Liver (tissue), 9 donors: ENCODE data around the gene PDLIM1. TPM values are rescaled to one million over a fixed set of nuclear protein-coding genes. Genes with fewer than 3 reads are reported as not detected.
A peak's percentile ranks its signal among the peaks of the same experiment; 100 is the strongest.
"Not testable (repeated sequence)": the region's sequence is repeated elsewhere in the genome, so short reads cannot be mapped to it uniquely, and the experiment has no call there.

Source experiments
- DNase-seq: peaks from one replicate; pipeline ENCODE4 v3.0.0-alpha.2; 2017; ENCODE audit warnings: low spot score
- H3K27ac ChIP-seq, 2 donors: one replicate each; pipeline ENCODE4 v1.7.0; 2013; ENCODE audit warnings: inconsistent platforms in 2 of 2, low read length in 2 of 2, control low read depth in 1 of 2, low read depth in 1 of 2, mild to moderate bottlenecking in 1 of 2
- H3K27me3 ChIP-seq, 4 donors: one replicate each; pipeline versions ENCODE4 v1.6.1 to v1.7.0; 2013; ENCODE audit warnings: low read length in 3 of 4, inconsistent platforms in 1 of 4, mild to moderate bottlenecking in 1 of 4, moderate library complexity in 1 of 4; ENCODE audit not compliant: control insufficient read depth in 4 of 4, insufficient read depth in 4 of 4
- H3K36me3 ChIP-seq, 4 donors: one replicate each; pipeline versions ENCODE4 v1.6.1 to v1.7.0; 2013; ENCODE audit warnings: low read length in 3 of 4, mild to moderate bottlenecking in 3 of 4, low read depth in 1 of 4, moderate library complexity in 1 of 4; ENCODE audit not compliant: control insufficient read depth in 4 of 4, insufficient read depth in 3 of 4
- H3K4me1 ChIP-seq, 4 donors: one replicate each; pipeline versions ENCODE4 v1.6.1 to v1.7.0; 2013; ENCODE audit warnings: low read length in 3 of 4, mild to moderate bottlenecking in 3 of 4, moderate library complexity in 1 of 4; ENCODE audit not compliant: control insufficient read depth in 4 of 4, insufficient read depth in 4 of 4
- H3K4me3 ChIP-seq, 3 donors: one replicate each; pipeline versions ENCODE4 v1.6.1 to v1.7.0; 2013; ENCODE audit warnings: low read length in 3 of 3, control low read depth in 1 of 3, low read depth in 1 of 3, mild to moderate bottlenecking in 1 of 3
- H3K9ac ChIP-seq, 2 donors: one replicate each; pipeline ENCODE4 v1.7.0; 2013; ENCODE audit warnings: low read length in 2 of 2, mild to moderate bottlenecking in 2 of 2, moderate library complexity in 2 of 2, control low read depth in 1 of 2, low read depth in 1 of 2
- H3K9me3 ChIP-seq, 4 donors: one replicate each; pipeline versions ENCODE4 v1.6.1 to v1.7.0; 2013; ENCODE audit warnings: low read length in 3 of 4; ENCODE audit not compliant: control insufficient read depth in 4 of 4
- EGR1 ChIP-seq, 2 donors: IDR thresholded peaks; 2 replicates each; pipeline ENCODE4 v1.6.1; 2016 to 2018; ENCODE audit warnings: antibody characterized with exemption in 2 of 2, low read depth in 2 of 2
- FOXA1 ChIP-seq: IDR thresholded peaks from 2 replicates; pipeline ENCODE4 v1.6.1; 2016; ENCODE audit warnings: antibody characterized with exemption
- FOXA2 ChIP-seq: IDR thresholded peaks from 2 replicates; pipeline ENCODE4 v1.6.1; 2016; ENCODE audit warnings: antibody characterized with exemption
- GABPA ChIP-seq, 2 donors: IDR thresholded peaks in 1 of 2; conservative IDR thresholded peaks in 1 of 2; 2 replicates each; pipeline ENCODE4 v1.6.1; 2016; ENCODE audit warnings: antibody characterized with exemption in 2 of 2, mild to moderate bottlenecking in 1 of 2, moderate library complexity in 1 of 2
- HNF4A ChIP-seq, 2 donors: conservative IDR thresholded peaks; 2 replicates each; pipeline ENCODE4 v1.6.1; 2016; ENCODE audit warnings: antibody characterized with exemption in 2 of 2, mild to moderate bottlenecking in 2 of 2
- HNF4G ChIP-seq: IDR thresholded peaks from 2 replicates; pipeline ENCODE4 v1.6.1; 2016; ENCODE audit warnings: antibody characterized with exemption
- JUND ChIP-seq, 2 donors: IDR thresholded peaks; 2 replicates each; pipeline ENCODE4 v1.6.1; 2016; ENCODE audit warnings: antibody characterized with exemption in 2 of 2
- NR2F2 ChIP-seq: IDR thresholded peaks from 2 replicates; pipeline ENCODE4 v1.6.1; 2016; ENCODE audit warnings: antibody characterized with exemption
- RAD21 ChIP-seq, 2 donors: IDR thresholded peaks; 2 replicates each; pipeline ENCODE4 v1.6.1; 2016; ENCODE audit warnings: antibody characterized with exemption in 2 of 2, mild to moderate bottlenecking in 2 of 2
- RXRA ChIP-seq, 2 donors: IDR thresholded peaks; 2 replicates each; pipeline ENCODE4 v1.6.1; 2017 to 2018; ENCODE audit warnings: antibody characterized with exemption in 2 of 2, mild to moderate bottlenecking in 1 of 2
- SP1 ChIP-seq: IDR thresholded peaks from 2 replicates; pipeline ENCODE4 v1.6.1; 2018; ENCODE audit warnings: antibody characterized with exemption, mild to moderate bottlenecking
- TAF1 ChIP-seq: conservative IDR thresholded peaks from 2 replicates; pipeline ENCODE4 v1.6.1; 2016; ENCODE audit warnings: antibody characterized with exemption, mild to moderate bottlenecking
- YY1 ChIP-seq: IDR thresholded peaks from 2 replicates; pipeline ENCODE4 v1.6.1; 2016; ENCODE audit warnings: antibody characterized with exemption, mild to moderate bottlenecking
- WGBS: extraction: QIAGEN DNeasy Blood & Tissue Kit; methylation state at CpG from one replicate; pipeline ENCODE4 v1.1.7; 2013; 5-methylcytosine and 5-hydroxymethylcytosine counted together
- polyA plus RNA-seq, 2 donors: library from polyadenylated mRNA; stranded (reverse) in 1 of 2; unstranded in 1 of 2; fragments of 200-250 nt in 1 of 2; fragments of >200 nt in 1 of 2; fragmentation: Nextera tagmentation in 1 of 2; extraction: Ambion mirVana in 1 of 2; gene quantifications; one replicate each; pipeline versions ENCODE4 v1.2.1 to v1.2.3, GENCODE V29; 2013 to 2015
- total RNA-seq, 2 donors: library from RNA; depleted of rRNA; stranded (reverse); fragments of >200 nt; gene quantifications; one replicate each; pipeline ENCODE4 v1.2.3, GENCODE V29; 2014
- TF ChIP-seq, protein P1 (sequence below): IDR thresholded peaks from 2 replicates; pipeline ENCODE4 v1.6.1; 2016; ENCODE audit warnings: antibody characterized with exemption
- TF ChIP-seq, protein P2 (sequence below): fragments of 150-350 bp; IDR thresholded peaks from 2 replicates; pipeline ENCODE4 v1.5.1; 2017; ENCODE audit warnings: improper control_type of control experiment, low read depth, low read length; ENCODE audit not compliant: missing input control
- TF ChIP-seq, protein P3 (sequence below): IDR thresholded peaks from 2 replicates; pipeline ENCODE4 v1.6.1; 2016; ENCODE audit warnings: antibody characterized with exemption
- TF ChIP-seq, protein P4 (sequence below): IDR thresholded peaks from 2 replicates; pipeline ENCODE4 v1.6.1; 2016; ENCODE audit warnings: antibody characterized with exemption
- TF ChIP-seq, protein P5 (sequence below): IDR thresholded peaks from 2 replicates; pipeline ENCODE4 v1.6.1; 2016; ENCODE audit warnings: antibody characterized with exemption, mild to moderate bottlenecking
- donor health status: healthy.
- donor health status: healthy.
- donor health status: healthy.
- donor health status: healthy.
- donor health status: healthy.

The PDLIM1 gene
- total and polyA plus RNA-seq, 4 donors, result 16.8 to 73.4 (median 44.5) TPM

DNA sequence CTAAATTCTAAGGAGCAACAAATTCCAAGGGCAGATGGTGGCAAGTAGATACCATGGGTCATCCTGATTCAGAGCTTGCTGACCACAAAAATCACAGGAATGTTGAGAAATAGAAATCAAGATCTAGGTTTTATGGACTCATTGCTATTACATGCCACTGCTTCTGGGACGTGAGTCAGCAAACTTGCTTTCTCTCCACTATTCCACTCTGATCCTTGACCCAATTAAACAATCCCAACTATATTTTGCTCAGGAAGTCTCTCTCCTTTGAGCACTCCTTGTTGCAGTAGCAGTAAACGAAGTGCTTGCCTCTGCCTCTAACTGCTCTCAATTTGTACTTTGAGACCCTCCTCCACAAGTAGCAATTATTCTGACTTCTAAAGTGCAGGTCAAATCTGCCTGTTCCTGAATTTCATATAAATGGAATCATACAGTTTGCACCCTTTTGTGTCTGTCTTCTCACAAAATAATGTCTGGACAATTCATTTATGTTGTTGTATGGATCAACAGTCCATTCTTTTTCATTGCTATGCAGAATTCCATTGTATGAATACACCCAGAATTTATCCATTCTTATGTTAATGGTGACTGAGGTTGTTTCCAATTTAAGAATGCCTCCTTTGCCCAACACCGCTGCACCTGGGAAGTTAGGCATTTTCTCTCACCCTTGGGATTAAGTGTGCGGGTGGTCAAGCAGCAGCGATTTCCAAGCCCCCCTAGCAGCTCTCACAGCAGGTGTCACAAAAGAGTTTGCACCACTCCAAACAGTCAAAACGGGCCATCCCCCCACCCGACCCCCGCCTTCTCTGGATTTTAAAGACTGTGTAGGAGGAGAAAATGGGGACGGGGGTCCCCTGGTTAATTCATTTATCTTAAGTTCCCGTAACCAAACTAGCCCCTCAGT, 60.8 kb downstream of the PDLIM1 start:
- H3K27me3 ChIP-seq, result no peaks in the 10 kb centered on the region
- peak overlapping the region in 2 of 3 donors; percentile 30 to 54 for H3K4me3 ChIP-seq
- no peak for DNase-seq
- H3K9ac ChIP-seq, result no peak overlapping the region
- no peak overlapping the region for H3K27ac ChIP-seq
- peaks cover 0 to 10% (median 2%) of the 10 kb centered on the region in 4 donors for H3K36me3 ChIP-seq
- H3K4me1 ChIP-seq, result peaks cover 0 to 7% (median 0%) of the 10 kb centered on the region in 4 donors
- TF ChIP-seq, protein P1, sequence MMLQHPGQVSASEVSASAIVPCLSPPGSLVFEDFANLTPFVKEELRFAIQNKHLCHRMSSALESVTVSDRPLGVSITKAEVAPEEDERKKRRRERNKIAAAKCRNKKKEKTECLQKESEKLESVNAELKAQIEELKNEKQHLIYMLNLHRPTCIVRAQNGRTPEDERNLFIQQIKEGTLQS, result no peak
- TF ChIP-seq RXRA (IDR thresholded peaks at IDR 0.05), result no peak
- no peak for TF ChIP-seq FOXA2
- no peak for TF ChIP-seq HNF4G
- TF ChIP-seq, protein P2, sequence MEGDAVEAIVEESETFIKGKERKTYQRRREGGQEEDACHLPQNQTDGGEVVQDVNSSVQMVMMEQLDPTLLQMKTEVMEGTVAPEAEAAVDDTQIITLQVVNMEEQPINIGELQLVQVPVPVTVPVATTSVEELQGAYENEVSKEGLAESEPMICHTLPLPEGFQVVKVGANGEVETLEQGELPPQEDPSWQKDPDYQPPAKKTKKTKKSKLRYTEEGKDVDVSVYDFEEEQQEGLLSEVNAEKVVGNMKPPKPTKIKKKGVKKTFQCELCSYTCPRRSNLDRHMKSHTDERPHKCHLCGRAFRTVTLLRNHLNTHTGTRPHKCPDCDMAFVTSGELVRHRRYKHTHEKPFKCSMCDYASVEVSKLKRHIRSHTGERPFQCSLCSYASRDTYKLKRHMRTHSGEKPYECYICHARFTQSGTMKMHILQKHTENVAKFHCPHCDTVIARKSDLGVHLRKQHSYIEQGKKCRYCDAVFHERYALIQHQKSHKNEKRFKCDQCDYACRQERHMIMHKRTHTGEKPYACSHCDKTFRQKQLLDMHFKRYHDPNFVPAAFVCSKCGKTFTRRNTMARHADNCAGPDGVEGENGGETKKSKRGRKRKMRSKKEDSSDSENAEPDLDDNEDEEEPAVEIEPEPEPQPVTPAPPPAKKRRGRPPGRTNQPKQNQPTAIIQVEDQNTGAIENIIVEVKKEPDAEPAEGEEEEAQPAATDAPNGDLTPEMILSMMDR, result no peak
- TF ChIP-seq JUND (IDR thresholded peaks at IDR 0.05), result no peak
- no peak for TF ChIP-seq FOXA1
- no peak for TF ChIP-seq NR2F2
- TF ChIP-seq HNF4A (conservative IDR thresholded peaks at IDR 0.05), result no peak
- TF ChIP-seq, protein P3, sequence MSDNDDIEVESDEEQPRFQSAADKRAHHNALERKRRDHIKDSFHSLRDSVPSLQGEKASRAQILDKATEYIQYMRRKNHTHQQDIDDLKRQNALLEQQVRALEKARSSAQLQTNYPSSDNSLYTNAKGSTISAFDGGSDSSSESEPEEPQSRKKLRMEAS, result no peak
- no peak for TF ChIP-seq SP1
- TF ChIP-seq YY1, result no peak
- TF ChIP-seq, protein P4, sequence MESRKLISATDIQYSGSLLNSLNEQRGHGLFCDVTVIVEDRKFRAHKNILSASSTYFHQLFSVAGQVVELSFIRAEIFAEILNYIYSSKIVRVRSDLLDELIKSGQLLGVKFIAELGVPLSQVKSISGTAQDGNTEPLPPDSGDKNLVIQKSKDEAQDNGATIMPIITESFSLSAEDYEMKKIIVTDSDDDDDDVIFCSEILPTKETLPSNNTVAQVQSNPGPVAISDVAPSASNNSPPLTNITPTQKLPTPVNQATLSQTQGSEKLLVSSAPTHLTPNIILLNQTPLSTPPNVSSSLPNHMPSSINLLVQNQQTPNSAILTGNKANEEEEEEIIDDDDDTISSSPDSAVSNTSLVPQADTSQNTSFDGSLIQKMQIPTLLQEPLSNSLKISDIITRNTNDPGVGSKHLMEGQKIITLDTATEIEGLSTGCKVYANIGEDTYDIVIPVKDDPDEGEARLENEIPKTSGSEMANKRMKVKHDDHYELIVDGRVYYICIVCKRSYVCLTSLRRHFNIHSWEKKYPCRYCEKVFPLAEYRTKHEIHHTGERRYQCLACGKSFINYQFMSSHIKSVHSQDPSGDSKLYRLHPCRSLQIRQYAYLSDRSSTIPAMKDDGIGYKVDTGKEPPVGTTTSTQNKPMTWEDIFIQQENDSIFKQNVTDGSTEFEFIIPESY, result no peak
- TF ChIP-seq EGR1 (IDR thresholded peaks at IDR 0.05; ENCODE audit: low read depth in 2 of 2), result no peak
- TF ChIP-seq TAF1, result no peak
- TF ChIP-seq, protein P5, sequence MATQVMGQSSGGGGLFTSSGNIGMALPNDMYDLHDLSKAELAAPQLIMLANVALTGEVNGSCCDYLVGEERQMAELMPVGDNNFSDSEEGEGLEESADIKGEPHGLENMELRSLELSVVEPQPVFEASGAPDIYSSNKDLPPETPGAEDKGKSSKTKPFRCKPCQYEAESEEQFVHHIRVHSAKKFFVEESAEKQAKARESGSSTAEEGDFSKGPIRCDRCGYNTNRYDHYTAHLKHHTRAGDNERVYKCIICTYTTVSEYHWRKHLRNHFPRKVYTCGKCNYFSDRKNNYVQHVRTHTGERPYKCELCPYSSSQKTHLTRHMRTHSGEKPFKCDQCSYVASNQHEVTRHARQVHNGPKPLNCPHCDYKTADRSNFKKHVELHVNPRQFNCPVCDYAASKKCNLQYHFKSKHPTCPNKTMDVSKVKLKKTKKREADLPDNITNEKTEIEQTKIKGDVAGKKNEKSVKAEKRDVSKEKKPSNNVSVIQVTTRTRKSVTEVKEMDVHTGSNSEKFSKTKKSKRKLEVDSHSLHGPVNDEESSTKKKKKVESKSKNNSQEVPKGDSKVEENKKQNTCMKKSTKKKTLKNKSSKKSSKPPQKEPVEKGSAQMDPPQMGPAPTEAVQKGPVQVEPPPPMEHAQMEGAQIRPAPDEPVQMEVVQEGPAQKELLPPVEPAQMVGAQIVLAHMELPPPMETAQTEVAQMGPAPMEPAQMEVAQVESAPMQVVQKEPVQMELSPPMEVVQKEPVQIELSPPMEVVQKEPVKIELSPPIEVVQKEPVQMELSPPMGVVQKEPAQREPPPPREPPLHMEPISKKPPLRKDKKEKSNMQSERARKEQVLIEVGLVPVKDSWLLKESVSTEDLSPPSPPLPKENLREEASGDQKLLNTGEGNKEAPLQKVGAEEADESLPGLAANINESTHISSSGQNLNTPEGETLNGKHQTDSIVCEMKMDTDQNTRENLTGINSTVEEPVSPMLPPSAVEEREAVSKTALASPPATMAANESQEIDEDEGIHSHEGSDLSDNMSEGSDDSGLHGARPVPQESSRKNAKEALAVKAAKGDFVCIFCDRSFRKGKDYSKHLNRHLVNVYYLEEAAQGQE, result no peak
- no peak for TF ChIP-seq RAD21 (IDR thresholded peaks at IDR 0.05)
- TF ChIP-seq GABPA (IDR thresholded peaks at IDR 0.05 in 1 of 2, conservative IDR thresholded peaks at IDR 0.05 in 1 of 2), result no peak
- WGBS, result 75% methylated on average over 10 of the region's 10 CpGs
- H3K9me3 ChIP-seq, result no peaks in the 10 kb centered on the region

DNA sequence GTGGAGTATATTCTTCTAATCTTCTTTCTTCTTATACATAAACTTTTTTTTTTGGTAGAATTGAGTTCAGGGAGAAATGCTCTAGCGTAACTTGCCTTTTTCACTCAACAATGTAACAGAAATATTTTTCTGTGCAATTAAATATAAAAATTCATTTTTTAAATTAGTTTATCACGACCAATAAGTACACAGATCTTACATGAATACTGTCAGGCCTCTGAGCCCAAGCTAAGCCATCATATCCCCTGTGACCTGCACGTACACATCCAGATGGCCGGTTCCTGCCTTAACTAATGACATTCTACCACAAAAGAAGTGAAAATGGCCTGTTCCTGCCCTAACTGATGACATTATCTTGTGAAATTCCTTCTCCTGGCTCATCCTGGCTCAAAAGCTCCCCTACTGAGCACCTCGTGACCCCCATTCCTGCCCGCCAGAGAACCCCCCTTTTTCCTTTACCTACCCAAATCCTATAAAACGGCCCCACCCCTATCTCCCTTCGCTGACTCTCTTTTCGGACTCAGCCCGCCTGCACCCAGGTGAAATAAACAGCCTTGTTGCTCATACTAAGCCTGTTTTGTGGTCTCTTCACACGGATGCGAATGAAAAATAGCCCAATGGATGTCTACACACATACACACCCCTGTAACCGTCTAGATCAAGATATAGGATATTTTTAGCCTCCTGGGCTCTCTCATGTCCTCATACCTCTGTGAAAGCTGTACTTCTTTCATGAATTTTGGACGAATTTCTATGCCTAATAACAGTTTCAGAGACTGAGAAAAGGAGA, 61.7 kb downstream of the PDLIM1 start:
- not testable (repeated sequence) for H3K27ac ChIP-seq

More for the DNA sequence above, 61.7 kb downstream of the PDLIM1 start:
- 93% methylated on average over 14 of the region's 14 CpGs for WGBS
- not testable (repeated sequence) for H3K4me3 ChIP-seq, H3K9ac ChIP-seq, H3K9me3 ChIP-seq, H3K27me3 ChIP-seq, DNase-seq, H3K4me1 ChIP-seq, H3K36me3 ChIP-seq
